GM12873 (cell line): ENCODE measurements around the gene EPHA8.

Experiments
- TF ChIP-seq, protein P1 (sequence below): IDR thresholded peaks from 2 replicates; pipeline ENCODE4 v1.5.1; 2012; ENCODE audit warnings: low read depth, mild to moderate bottlenecking, moderate library complexity, low read length, control low read depth; ENCODE audit not compliant: insufficient read depth; ENCODE audit errors: missing control alignments

EPHA8 gene

DNA sequence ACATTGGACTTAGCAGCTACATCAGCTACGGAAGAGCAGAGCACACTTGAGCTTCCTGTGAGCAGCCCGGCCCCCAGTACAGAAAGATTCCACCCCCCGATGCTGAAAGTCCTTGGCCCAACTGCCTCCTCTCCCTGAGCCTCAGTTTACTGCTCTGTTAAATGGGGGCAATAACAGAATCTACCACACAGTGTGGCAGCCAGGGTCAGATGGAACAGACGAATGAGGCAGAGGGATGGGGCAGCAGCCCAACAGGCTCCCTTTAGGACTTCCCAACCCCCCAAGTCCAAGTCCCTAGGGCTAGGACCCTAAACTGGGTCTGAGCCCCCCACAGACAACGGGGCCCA is 50.3 kb downstream of the EPHA8 start:
- TF ChIP-seq, protein P1, sequence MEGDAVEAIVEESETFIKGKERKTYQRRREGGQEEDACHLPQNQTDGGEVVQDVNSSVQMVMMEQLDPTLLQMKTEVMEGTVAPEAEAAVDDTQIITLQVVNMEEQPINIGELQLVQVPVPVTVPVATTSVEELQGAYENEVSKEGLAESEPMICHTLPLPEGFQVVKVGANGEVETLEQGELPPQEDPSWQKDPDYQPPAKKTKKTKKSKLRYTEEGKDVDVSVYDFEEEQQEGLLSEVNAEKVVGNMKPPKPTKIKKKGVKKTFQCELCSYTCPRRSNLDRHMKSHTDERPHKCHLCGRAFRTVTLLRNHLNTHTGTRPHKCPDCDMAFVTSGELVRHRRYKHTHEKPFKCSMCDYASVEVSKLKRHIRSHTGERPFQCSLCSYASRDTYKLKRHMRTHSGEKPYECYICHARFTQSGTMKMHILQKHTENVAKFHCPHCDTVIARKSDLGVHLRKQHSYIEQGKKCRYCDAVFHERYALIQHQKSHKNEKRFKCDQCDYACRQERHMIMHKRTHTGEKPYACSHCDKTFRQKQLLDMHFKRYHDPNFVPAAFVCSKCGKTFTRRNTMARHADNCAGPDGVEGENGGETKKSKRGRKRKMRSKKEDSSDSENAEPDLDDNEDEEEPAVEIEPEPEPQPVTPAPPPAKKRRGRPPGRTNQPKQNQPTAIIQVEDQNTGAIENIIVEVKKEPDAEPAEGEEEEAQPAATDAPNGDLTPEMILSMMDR: no peak

DNA sequence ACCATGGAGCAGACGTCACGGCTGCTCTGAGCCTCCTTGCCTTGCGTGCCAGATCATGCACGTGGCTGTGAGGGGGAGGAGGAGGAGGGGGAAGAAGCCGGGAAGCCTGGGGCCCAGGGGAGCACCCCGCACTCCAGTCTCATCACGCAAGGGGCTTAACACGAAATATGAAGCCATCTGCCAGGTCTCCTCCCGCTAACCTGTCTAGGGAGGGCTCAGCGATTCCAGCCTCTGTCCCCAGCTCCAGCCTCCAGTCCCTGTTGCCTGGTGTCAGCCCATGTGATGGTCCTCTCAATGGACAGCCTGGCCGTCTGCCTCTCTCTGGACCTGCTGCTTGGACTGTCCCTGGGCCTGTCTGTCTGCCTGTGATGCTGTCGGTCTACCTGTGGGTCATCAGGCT is 50.7 kb downstream of the EPHA8 start:
- TF ChIP-seq, protein P1: no peak

DNA sequence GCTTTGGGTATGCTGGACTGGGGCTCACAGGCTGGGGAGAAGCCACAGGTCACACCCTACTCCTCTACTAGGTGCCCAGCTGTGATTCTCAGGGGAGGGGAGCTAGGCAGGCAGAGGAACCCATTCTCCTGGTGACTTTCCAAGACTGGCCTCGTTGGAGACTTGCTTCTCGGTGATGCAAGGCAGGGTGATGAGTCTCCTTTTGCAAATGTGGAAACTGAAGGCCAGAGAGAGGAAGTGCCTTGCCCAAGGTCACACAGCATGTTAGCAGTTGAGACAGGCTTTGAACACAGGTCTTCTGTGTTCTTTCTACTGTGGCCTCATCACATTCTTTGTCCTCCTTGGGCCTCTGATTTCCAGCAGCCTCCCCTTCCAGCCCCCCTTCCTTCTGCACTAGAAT is 52.6 kb downstream of the EPHA8 start:
- TF ChIP-seq, protein P1: no peak

DNA sequence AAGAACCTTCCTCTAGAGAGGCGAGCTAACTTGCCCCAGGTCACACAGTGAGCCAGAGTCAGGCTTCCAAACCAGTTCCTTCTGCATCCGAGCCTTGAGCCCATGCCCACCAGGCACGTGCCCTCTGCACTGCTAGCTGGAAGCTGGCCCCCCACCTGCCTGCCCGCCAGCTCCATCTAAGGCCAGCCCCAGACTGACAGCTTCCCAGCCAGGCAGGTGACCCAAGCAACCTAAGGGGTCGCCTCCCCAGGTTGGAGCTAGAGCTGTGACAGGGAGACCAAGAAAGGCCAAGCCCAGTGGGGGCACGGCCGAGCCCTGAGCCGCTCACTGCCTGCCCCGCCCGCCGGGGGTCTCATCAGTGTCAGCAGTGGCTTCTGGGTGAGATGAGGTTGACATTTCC is 53.3 kb downstream of the EPHA8 start:
- TF ChIP-seq, protein P1: no peak

DNA sequence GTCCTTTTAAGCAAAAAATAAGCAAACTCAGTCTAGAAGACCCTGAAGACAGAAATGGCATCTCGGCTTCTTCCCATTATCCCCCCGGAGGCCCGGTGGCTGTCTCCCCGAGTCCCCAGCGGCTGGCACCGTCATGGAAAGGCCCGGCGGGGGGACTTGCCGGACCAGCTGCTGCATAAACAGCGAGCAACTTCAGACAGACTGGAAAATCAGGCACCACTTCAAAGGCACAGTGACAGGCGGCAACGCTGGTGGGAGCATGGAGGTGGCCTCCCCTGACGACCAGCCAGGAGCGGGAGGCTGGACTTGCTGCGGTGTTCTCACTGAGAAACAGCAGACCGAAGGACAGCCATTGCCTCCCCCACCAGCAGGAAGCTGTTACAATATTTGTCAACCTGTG is 54.8 kb downstream of the EPHA8 start:
- TF ChIP-seq, protein P1: no peak

DNA sequence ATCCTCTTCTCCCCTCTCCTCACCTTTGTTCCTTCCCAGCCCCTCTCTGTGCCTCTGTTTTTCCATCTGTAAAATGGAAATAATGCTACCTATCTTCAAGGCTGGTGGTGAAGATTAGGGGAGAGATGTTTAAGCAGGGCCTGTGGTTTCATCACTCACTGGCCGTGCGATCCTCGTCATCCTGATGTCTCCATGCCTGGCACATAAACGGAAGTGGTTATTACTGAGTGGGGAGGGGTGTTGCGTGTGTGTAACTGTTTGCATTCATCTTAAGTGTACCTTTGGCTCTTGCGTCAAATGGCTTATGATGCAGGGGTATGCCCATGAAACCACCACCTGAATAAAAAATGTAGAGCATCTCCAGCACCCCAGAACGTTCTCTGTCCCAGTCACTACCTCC is 56.0 kb downstream of the EPHA8 start:
- TF ChIP-seq, protein P1: no peak

DNA sequence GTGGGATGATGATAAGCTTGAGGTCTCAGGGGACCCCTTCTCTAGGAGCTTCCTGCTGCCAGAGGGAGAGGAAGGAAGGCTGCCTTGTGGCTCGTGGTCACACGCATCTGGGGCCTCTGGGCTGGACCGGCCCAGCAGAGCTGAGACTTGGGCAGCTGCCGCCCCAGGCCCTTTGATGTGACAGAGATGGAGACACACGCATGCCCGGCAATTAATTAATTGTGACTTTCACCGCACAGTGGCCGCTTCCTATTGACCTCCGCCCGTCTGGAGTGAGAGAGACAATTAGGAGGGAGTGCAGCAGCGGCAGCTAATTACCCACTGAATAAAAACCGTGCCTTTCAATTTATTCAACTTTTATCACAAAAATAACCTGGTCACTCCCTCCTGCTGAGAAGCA is 56.5 kb downstream of the EPHA8 start:
- TF ChIP-seq, protein P1: no peak

DNA sequence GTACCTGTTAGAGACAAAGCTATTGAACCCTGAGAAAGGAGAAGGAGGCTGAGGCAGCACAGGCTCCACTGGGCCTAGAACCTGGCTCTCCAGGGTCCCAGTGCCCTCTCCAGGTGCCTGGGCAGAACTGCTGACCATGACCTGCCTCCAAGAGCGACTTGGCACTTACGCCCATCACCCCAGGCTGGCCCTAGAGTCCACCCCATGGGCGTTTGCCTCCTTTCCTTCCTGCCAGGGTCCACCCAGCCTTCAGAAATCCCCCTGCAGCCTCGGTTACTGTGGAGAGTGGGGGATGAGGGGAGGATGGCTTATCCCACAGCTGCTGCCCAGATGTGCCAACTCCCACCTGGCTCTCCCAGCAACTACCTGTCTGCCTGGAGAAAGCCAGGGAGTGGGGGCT is 58.5 kb downstream of the EPHA8 start:
- TF ChIP-seq, protein P1: no peak
